ENCODE results near the gene NUMBL. TPM values are rescaled to one million over a fixed set of nuclear protein-coding genes. Genes with fewer than 3 reads are reported as not detected.

The NUMBL gene
- total RNA-seq, 1 experiment from 2014 or later = 18.4 TPM

DNA sequence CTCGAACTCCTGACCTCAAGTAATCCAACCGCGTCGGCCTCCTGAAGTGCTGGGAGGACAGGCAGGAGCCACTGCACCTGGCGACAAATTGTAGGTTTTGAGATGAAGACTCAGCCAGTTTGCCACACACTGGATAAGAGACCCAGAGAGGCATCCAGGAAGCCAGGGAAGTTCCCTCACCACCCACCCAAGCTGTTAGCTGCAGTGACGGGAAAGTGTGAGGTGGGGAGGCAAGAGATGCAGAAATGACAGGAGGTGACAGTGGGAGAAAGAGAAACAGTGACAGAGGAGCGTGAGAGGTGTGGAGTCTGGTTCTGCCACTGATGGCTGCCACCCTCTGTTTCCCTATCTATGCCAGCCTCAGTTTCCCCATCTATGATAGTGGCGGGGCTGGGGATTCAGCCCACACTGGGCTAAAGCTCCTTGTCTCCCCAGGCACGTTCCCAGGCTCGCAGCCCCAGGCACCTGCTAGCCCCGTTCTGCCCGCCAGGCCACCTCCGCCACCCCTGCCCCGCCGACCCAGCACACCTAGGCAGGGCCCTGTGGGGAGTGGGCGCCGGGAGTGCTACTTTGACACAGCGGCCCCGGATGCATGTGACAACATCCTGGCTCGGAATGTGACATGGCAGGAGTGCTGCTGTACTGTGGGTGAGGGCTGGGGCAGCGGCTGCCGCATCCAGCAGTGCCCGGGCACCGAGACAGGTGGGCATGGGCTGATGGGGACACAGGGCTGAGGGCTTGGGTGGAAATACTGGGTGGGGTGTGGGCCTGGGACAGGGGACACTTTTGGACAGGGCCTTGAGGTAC is 68.3 kb downstream of the NUMBL start:
- ChIA-PET POLR2A (no interaction called here), CTCF (interaction anchor here (0.6 to 5.1 kb wide), 5 partner anchors 8 to 158 kb away, joined by 3 to 48 read pairs (median 4); no protein-coding TSS in a partner anchor)
- intact Hi-C loops (cut with micrococcal nuclease) = no loop called here
- TF ChIP-seq, protein P1, sequence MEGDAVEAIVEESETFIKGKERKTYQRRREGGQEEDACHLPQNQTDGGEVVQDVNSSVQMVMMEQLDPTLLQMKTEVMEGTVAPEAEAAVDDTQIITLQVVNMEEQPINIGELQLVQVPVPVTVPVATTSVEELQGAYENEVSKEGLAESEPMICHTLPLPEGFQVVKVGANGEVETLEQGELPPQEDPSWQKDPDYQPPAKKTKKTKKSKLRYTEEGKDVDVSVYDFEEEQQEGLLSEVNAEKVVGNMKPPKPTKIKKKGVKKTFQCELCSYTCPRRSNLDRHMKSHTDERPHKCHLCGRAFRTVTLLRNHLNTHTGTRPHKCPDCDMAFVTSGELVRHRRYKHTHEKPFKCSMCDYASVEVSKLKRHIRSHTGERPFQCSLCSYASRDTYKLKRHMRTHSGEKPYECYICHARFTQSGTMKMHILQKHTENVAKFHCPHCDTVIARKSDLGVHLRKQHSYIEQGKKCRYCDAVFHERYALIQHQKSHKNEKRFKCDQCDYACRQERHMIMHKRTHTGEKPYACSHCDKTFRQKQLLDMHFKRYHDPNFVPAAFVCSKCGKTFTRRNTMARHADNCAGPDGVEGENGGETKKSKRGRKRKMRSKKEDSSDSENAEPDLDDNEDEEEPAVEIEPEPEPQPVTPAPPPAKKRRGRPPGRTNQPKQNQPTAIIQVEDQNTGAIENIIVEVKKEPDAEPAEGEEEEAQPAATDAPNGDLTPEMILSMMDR (IDR thresholded peaks at IDR 0.05; ENCODE audit: unreplicated experiment) = no peak
- Mint-ChIP-seq H3K27ac (ENCODE audit: low read depth, unreplicated experiment) (no peak overlapping the region), H3K27me3 (ENCODE audit: insufficient read depth, unreplicated experiment) (no peaks in the 10 kb centered on the region), H3K9me3 (ENCODE audit: unreplicated experiment) (no peaks in the 10 kb centered on the region), H3K4me1 (ENCODE audit: insufficient read depth, unreplicated experiment) (no peaks in the 10 kb centered on the region), H3K4me3 (ENCODE audit: unreplicated experiment) (no peak overlapping the region), H3K36me3 (ENCODE audit: insufficient read depth, unreplicated experiment) (peaks cover 40% of the 10 kb centered on the region)
- DNase-seq (ENCODE audit: unreplicated experiment) = no peak
- BruUV-seq (replicated peaks) = no TSS peak

DNA sequence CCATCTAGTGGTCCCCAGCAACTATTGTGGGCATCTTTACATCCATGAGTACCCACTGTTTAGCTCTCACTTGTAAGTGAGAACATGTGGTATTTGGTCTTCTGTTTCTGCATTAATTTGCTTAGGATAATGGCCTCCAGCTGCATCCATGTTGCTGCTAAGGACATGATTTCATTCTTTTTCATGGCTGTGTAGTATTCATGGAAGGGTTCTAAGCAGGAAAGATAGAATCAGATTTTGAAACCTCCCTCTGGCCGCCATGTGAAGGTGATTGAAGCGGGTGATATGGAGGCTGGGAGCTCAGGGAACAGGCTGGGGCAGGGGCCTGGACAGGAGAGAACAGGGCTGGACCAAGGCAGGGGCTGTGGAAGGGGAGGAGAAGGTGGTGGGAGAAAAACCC is 69.2 kb downstream of the NUMBL start:
- Mint-ChIP-seq H3K36me3 (ENCODE audit: insufficient read depth, unreplicated experiment) (peaks cover 40% of the 10 kb centered on the region), H3K27me3 (ENCODE audit: insufficient read depth, unreplicated experiment) (no peaks in the 10 kb centered on the region), H3K4me1 (ENCODE audit: insufficient read depth, unreplicated experiment) (no peaks in the 10 kb centered on the region), H3K9me3 (ENCODE audit: unreplicated experiment) (no peaks in the 10 kb centered on the region), H3K27ac (ENCODE audit: low read depth, unreplicated experiment) (no peak overlapping the region), H3K4me3 (ENCODE audit: unreplicated experiment) (no peak overlapping the region)
- intact Hi-C loops (cut with micrococcal nuclease) = no loop called here
- DNase-seq (ENCODE audit: unreplicated experiment) = no peak
- BruUV-seq (replicated peaks) = no TSS peak
- TF ChIP-seq, protein P1 (IDR thresholded peaks at IDR 0.05; ENCODE audit: unreplicated experiment) = no peak
- ChIA-PET CTCF (interaction anchor here (0.6 to 5.1 kb wide), 6 partner anchors 9 to 995 kb away, joined by 3 to 48 read pairs (median 4); no protein-coding TSS in a partner anchor), POLR2A (no interaction called here)

DNA sequence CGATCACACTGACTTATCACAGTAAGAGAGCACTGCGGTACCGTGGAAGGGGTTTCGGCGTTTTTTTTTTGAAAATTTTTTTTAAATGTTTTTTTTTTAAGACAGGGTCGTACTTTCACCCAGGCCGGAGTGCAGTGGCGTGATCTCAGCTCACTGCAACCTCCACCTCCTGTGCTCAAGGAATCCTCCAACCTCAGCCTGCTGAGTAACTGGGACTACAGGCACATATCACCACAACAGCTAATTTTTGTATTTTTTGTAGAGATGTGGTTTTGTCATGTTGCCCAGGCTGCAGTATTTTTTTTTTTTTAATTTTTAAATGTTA is 70.3 kb downstream of the NUMBL start:
- Mint-ChIP-seq H3K9me3 (ENCODE audit: unreplicated experiment) (no peaks in the 10 kb centered on the region), H3K4me3 (ENCODE audit: unreplicated experiment) (no peak overlapping the region), H3K27ac (ENCODE audit: low read depth, unreplicated experiment) (no peak overlapping the region), H3K4me1 (ENCODE audit: insufficient read depth, unreplicated experiment) (no peaks in the 10 kb centered on the region), H3K36me3 (ENCODE audit: insufficient read depth, unreplicated experiment) (peaks cover 33% of the 10 kb centered on the region), H3K27me3 (ENCODE audit: insufficient read depth, unreplicated experiment) (no peaks in the 10 kb centered on the region)
- no TSS peak for BruUV-seq (replicated peaks)
- ChIA-PET CTCF (interaction anchor here (0.5 to 5.1 kb wide), 2 partner anchors 15 to 70 kb away, joined by 3 to 48 read pairs; no protein-coding TSS in a partner anchor), POLR2A (interaction anchor here (0.6 to 0.7 kb wide), 3 partner anchors 129 to 1777 kb away, joined by 3 to 5 read pairs (median 3); no protein-coding TSS in a partner anchor)
- no peak for DNase-seq (ENCODE audit: unreplicated experiment)
- intact Hi-C loops (cut with micrococcal nuclease) = no loop called here
- TF ChIP-seq, protein P1 (IDR thresholded peaks at IDR 0.05; ENCODE audit: unreplicated experiment) = no peak

- intact Hi-C loops (cut with micrococcal nuclease) = no loop called here
- Mint-ChIP-seq H3K27ac (ENCODE audit: low read depth, unreplicated experiment) (no peak overlapping the region), H3K4me1 (ENCODE audit: insufficient read depth, unreplicated experiment) (peaks cover 5% of the 10 kb centered on the region), H3K9me3 (ENCODE audit: unreplicated experiment) (no peaks in the 10 kb centered on the region), H3K4me3 (ENCODE audit: unreplicated experiment) (no peak overlapping the region), H3K27me3 (ENCODE audit: insufficient read depth, unreplicated experiment) (no peaks in the 10 kb centered on the region), H3K36me3 (ENCODE audit: insufficient read depth, unreplicated experiment) (peaks cover 35% of the 10 kb centered on the region)
- no TSS peak for BruUV-seq (replicated peaks)
- ChIA-PET CTCF (interaction anchor here (0.5 to 5.1 kb wide), 3 partner anchors 15 to 131 kb away, joined by 3 to 48 read pairs (median 4); no protein-coding TSS in a partner anchor), POLR2A (no interaction called here)
- no peak for DNase-seq (ENCODE audit: unreplicated experiment)
- TF ChIP-seq, protein P1 (IDR thresholded peaks at IDR 0.05; ENCODE audit: unreplicated experiment) = no peak
Observed at GRCh38 chr19:40619333-40620160, 70.9 kb downstream of the NUMBL start.
